Kidney (tissue), 14 donors: ENCODE measurements around the gene LHX2. TPM values are rescaled to one million over a fixed set of nuclear protein-coding genes. Genes with fewer than 3 reads are reported as not detected.
"Not testable (repeated sequence)": the region's sequence is repeated elsewhere in the genome, so short reads cannot be mapped to it uniquely, and the experiment has no call there.

ENCODE experiments used
- DNase-seq, 5 donors: peaks; one replicate each; pipeline ENCODE4 v3.0.0-alpha.2; 2013 to 2020
- FAIRE-seq: peaks from 2 replicates; lab custom pipeline; 2012; peaks lifted over from hg19 to GRCh38; lab: Jason Lieb, UNC
- H3K27ac ChIP-seq, 2 donors: one replicate each; pipeline ENCODE4 v1.7.0; 2013; ENCODE audit warnings: low read depth in 2 of 2, low read length in 2 of 2, inconsistent platforms in 1 of 2
- H3K27me3 ChIP-seq: one replicate; pipeline ENCODE4 v1.7.1; 2013; ENCODE audit warnings: low read length, inconsistent platforms; ENCODE audit not compliant: control insufficient read depth, insufficient read depth
- H3K36me3 ChIP-seq, 3 donors: one replicate each; pipeline versions ENCODE4 v1.7.0 to v1.7.1; 2013; ENCODE audit warnings: low read length in 3 of 3, control low read depth in 1 of 3, inconsistent platforms in 1 of 3; ENCODE audit not compliant: insufficient read depth in 3 of 3, control insufficient read depth in 2 of 3
- H3K4me1 ChIP-seq, 3 donors: one replicate each; pipeline versions ENCODE4 v1.7.0 to v1.7.1; 2013; ENCODE audit warnings: low read length in 3 of 3, inconsistent platforms in 1 of 3, low read depth in 1 of 3; ENCODE audit not compliant: control insufficient read depth in 2 of 3, insufficient read depth in 2 of 3
- H3K4me3 ChIP-seq, 3 donors: one replicate each; pipeline versions ENCODE4 v1.7.0 to v1.8.1; 2013; ENCODE audit warnings: low read length in 3 of 3, control low read depth in 1 of 3, inconsistent platforms in 1 of 3
- H3K9ac ChIP-seq, 3 donors: one replicate each; pipeline versions ENCODE4 v1.7.0 to v1.7.1; 2013; ENCODE audit warnings: low read length in 3 of 3, control low read depth in 1 of 3, inconsistent platforms in 1 of 3
- H3K9me3 ChIP-seq, 3 donors: one replicate each; pipeline versions ENCODE4 v1.7.0 to v1.7.1; 2013; ENCODE audit warnings: low read length in 3 of 3, control low read depth in 1 of 3, inconsistent platforms in 1 of 3; ENCODE audit not compliant: control insufficient read depth in 2 of 3, insufficient read depth in 1 of 3
- CTCF ChIP-seq: IDR thresholded peaks from 3 replicates; pipeline ENCODE4 v1.5.1; 2012; ENCODE audit warnings: mild to moderate bottlenecking, moderate library complexity, borderline replicate concordance; ENCODE audit not compliant: insufficient read depth; ENCODE audit errors: extremely low read depth
- intact Hi-C: fragments of 100-400 bp; cut with DNase I; formaldehyde crosslinking; loops from one replicate; pipeline ENCODE4 v1.11.1; 2022
- polyA plus RNA-seq: library from polyadenylated mRNA; stranded (reverse); fragments of 350-450 nt; fragmentation: Illumina TruSeq; extraction: RNeasy Lipid Tissue Mini Kit (QIAGEN cat#74804); gene quantifications from one replicate; pipeline ENCODE4 v1.2.3, GENCODE V29; 2014; ENCODE audit warnings: low read depth, low replicate concordance; ENCODE audit not compliant: insufficient read depth
- total RNA-seq: library from RNA; stranded (reverse); fragmentation: NEBNext Ultra II Directional; extraction: Animal tissue kit (Norgen Biotek cat#: 25700); gene quantifications from one replicate; pipeline ENCODE4 v1.2.1, GENCODE V29; 2021
- donor health status: control.
- donor health status: control.
- donor health status: control.
- donor health status: control.
- donor health status: control.
- donor health status: DM: yes; HTN: yes; CAD: no.
- donor health status: Normal renal cell carcinoma (clear cell type).

Gene LHX2
- total and polyA plus RNA-seq, 2 donors from 2014 or later: not detected

GRCh38 chr9:123975871-123976270 lies 35.7 kb upstream of the LHX2 start:
- Histone ChIP-seq H3K9ac (no peak overlapping the region), H3K9me3 (peaks cover 0 to 6% (median 0%) of the 10 kb centered on the region in 3 donors), H3K36me3 (no peaks in the 10 kb centered on the region), H3K4me3 (no peak overlapping the region), H3K4me1 (no peaks in the 10 kb centered on the region), H3K27ac (no peak overlapping the region), H3K27me3 (peaks cover 2% of the 10 kb centered on the region)
- DNase-seq: no peak
- intact Hi-C loops: no loop called here
- no peak for FAIRE-seq
- TF ChIP-seq CTCF: no peak

GRCh38 chr9:123976579-123976978 lies 35.0 kb upstream of the LHX2 start:
- H3K27me3 ChIP-seq, H3K36me3 ChIP-seq, H3K9ac ChIP-seq, H3K9me3 ChIP-seq, H3K4me1 ChIP-seq, DNase-seq, H3K4me3 ChIP-seq, FAIRE-seq, H3K27ac ChIP-seq, intact Hi-C loops: not testable (repeated sequence)

GRCh38 chr9:123978981-123979380 lies 32.6 kb upstream of the LHX2 start:
- FAIRE-seq (no peak), DNase-seq (no peak)
- TF ChIP-seq CTCF: no peak
- no peaks in the 10 kb centered on the region for H3K4me1 ChIP-seq
- H3K36me3 ChIP-seq: no peaks in the 10 kb centered on the region
- H3K27me3 ChIP-seq: peaks cover 2% of the 10 kb centered on the region
- intact Hi-C loops: no loop called here
- H3K9ac ChIP-seq: no peak overlapping the region
- no peak overlapping the region for H3K27ac ChIP-seq
- H3K4me3 ChIP-seq: no peak overlapping the region
- no peaks in the 10 kb centered on the region for H3K9me3 ChIP-seq

GRCh38 chr9:123982535-123982934 lies 29.0 kb upstream of the LHX2 start:
- DNase-seq: no peak
- Histone ChIP-seq H3K9me3 (no peaks in the 10 kb centered on the region), H3K36me3 (no peaks in the 10 kb centered on the region), H3K4me1 (no peaks in the 10 kb centered on the region), H3K27me3 (peaks cover 2% of the 10 kb centered on the region), H3K9ac (no peak overlapping the region), H3K4me3 (no peak overlapping the region), H3K27ac (no peak overlapping the region)
- TF ChIP-seq CTCF: no peak
- FAIRE-seq: no peak
- intact Hi-C loops: no loop called here
